ENCODE measurements around the gene TMEM82. TPM values are rescaled to one million over a fixed set of nuclear protein-coding genes. Genes with fewer than 3 reads are reported as not detected.

The TMEM82 gene
- total RNA-seq, 1 donor from 2014 or later: 4.9 TPM

GRCh38 chr1:15756143-15757015 is 14.1 kb downstream of the TMEM82 start:
- peak; percentile 73 for DNase-seq (ENCODE audit: low spot score)

GRCh38 chr1:15757016-15757543 is 14.8 kb downstream of the TMEM82 start:
- no peak for DNase-seq (ENCODE audit: low spot score)

GRCh38 chr1:15757575-15758342 is 15.5 kb downstream of the TMEM82 start:
- DNase-seq (ENCODE audit: low spot score): no peak

GRCh38 chr1:15758343-15758931 is 16.1 kb downstream of the TMEM82 start, which contains the start of gene FBLIM1:
FBLIM1 (plus strand) TSS chr1:15758795; CDS start chr1:15764984, 6,189 bp downstream.
- DNase-seq (ENCODE audit: low spot score): no peak

- no peak for DNase-seq (ENCODE audit: low spot score)
Measured at GRCh38 chr1:15758953-15759661, 16.8 kb downstream of the TMEM82 start.

- DNase-seq (ENCODE audit: low spot score): no peak
Measured at GRCh38 chr1:15760520-15761211, 18.4 kb downstream of the TMEM82 start.

GRCh38 chr1:15761366-15762128 is 19.2 kb downstream of the TMEM82 start:
- DNase-seq (ENCODE audit: low spot score): no peak

- no peak for DNase-seq (ENCODE audit: low spot score)
Measured at GRCh38 chr1:15762546-15762945, 20.2 kb downstream of the TMEM82 start.

- DNase-seq (ENCODE audit: low spot score): peak; percentile 77
Measured at GRCh38 chr1:15764269-15764764, 22.0 kb downstream of the TMEM82 start.

- DNase-seq (ENCODE audit: low spot score): no peak
Measured at GRCh38 chr1:15764890-15765289, 22.6 kb downstream of the TMEM82 start.

GRCh38 chr1:15765495-15766194 is 23.3 kb downstream of the TMEM82 start:
- no peak for DNase-seq (ENCODE audit: low spot score)

GRCh38 chr1:15767941-15768340 is 25.6 kb downstream of the TMEM82 start:
- DNase-seq (ENCODE audit: low spot score): no peak

- DNase-seq (ENCODE audit: low spot score): no peak
Measured at GRCh38 chr1:15768388-15768787, 26.1 kb downstream of the TMEM82 start.

GRCh38 chr1:15770313-15770962 is 28.1 kb downstream of the TMEM82 start:
- no peak for DNase-seq (ENCODE audit: low spot score)

- no peak for DNase-seq (ENCODE audit: low spot score)
Measured at GRCh38 chr1:15771836-15772515, 29.7 kb downstream of the TMEM82 start.

GRCh38 chr1:15775706-15776105 is 33.4 kb downstream of the TMEM82 start:
- DNase-seq (ENCODE audit: low spot score): no peak

- DNase-seq (ENCODE audit: low spot score): no peak
Measured at GRCh38 chr1:15777909-15778707, 35.8 kb downstream of the TMEM82 start.
